Adrenal gland (tissue), 12 donors: ENCODE measurements around the gene KRTAP4-6. TPM values are rescaled to one million over a fixed set of nuclear protein-coding genes. Genes with fewer than 3 reads are reported as not detected.
"Not testable (repeated sequence)": the region's sequence is repeated elsewhere in the genome, so short reads cannot be mapped to it uniquely, and the experiment has no call there.

Experiments
- DNase-seq, 7 donors: peaks; one replicate each; pipeline ENCODE4 v3.0.0-alpha.2; 2019 to 2020
- H3K27ac ChIP-seq, 5 donors: fragments of 200-600 bp; sonication (generic) in 4 of 5; 1 replicate in 3 of 5; 2 replicates in 2 of 5; pipeline versions ENCODE4 v1.5.1 to v1.8.0; 2016 to 2020; ENCODE audit warnings: mild to moderate bottlenecking in 1 of 5
- H3K27me3 ChIP-seq: fragments of 200-600 bp; 2 replicates; pipeline ENCODE4 v1.8.0; 2021
- H3K36me3 ChIP-seq, 2 donors: fragments of 200-600 bp; replicated peaks in 1 of 2; 1 replicate in 1 of 2; 2 replicates in 1 of 2; pipeline versions ENCODE4 v1.5.1 to v1.8.0; 2018 to 2022
- H3K4me1 ChIP-seq, 2 donors: fragments of 200-600 bp; replicated peaks in 1 of 2; 1 replicate in 1 of 2; 2 replicates in 1 of 2; pipeline versions ENCODE4 v1.5.1 to v1.8.0; 2018 to 2021
- H3K4me3 ChIP-seq, 4 donors: fragments of 200-600 bp; sonication (generic) in 3 of 4; one replicate each; pipeline ENCODE4 v1.5.1; 2016 to 2018
- H3K9me3 ChIP-seq, 3 donors: fragments of 200-600 bp; sonication (generic) in 1 of 3; replicated peaks in 1 of 3; 1 replicate in 2 of 3; 2 replicates in 1 of 3; pipeline versions ENCODE4 v1.5.1 to v1.8.0; 2016 to 2021
- CTCF ChIP-seq, 6 experiments: fragments of 450-650 bp in 4 of 6; fragments of 200-600 bp in 2 of 6; sonication (generic) in 1 of 6; IDR thresholded peaks; 1 replicate in 5 of 6; 2 replicates in 1 of 6; pipeline versions ENCODE4 v1.5.1 to v1.8.0; 2016 to 2021; ENCODE audit warnings: antibody characterized with exemption in 6 of 6, mild to moderate bottlenecking in 2 of 6, moderate library complexity in 1 of 6
- POLR2A ChIP-seq, 2 donors: fragments of 450-650 bp; IDR thresholded peaks; one replicate each; pipeline ENCODE4 v1.6.1; 2017; ENCODE audit warnings: antibody characterized with exemption in 2 of 2, mild to moderate bottlenecking in 2 of 2, moderate library complexity in 1 of 2
- WGBS, 4 donors: extraction: QIAGEN DNeasy Blood & Tissue Kit in 2 of 4; methylation state at CpG; one replicate each; pipeline versions ENCODE4 v1.1.5 to v1.1.7; 2013 to 2017; 5-methylcytosine and 5-hydroxymethylcytosine counted together
- intact Hi-C, 2 donors: fragments of 100-400 bp; cut with DNase I; formaldehyde crosslinking; loops; one replicate each; pipeline versions ENCODE4 v1.14.1 to v1.15.0; 2022 to 2023
- polyA plus RNA-seq, 3 donors: library from polyadenylated mRNA; stranded (reverse); fragments of 200-250 nt in 2 of 3; fragments of 350-450 nt in 1 of 3; fragmentation: Illumina TruSeq in 1 of 3; extraction: RNeasy Lipid Tissue Mini Kit (QIAGEN cat#74804) in 1 of 3; gene quantifications; one replicate each; pipeline ENCODE4 v1.2.3, GENCODE V29; 2013 to 2014
- total RNA-seq, 9 donors: library from RNA; depleted of rRNA in 4 of 9; stranded (reverse); fragments of >200 nt in 4 of 9; fragments of 120-200 nt in 1 of 9; fragmentation: NEBNext Ultra II Directional in 1 of 9; extraction: Animal tissue kit (Norgen Biotek cat#: 25700) in 1 of 9; gene quantifications; one replicate each; pipeline versions ENCODE4 v1.1.0 to v1.2.4, GENCODE V29; 2013 to 2023
- donor health status: healthy with polysubstance abuse.
- donor health status: Bipolar disorder and iron deficiency.
- donor health status: DM: yes; HTN: yes; CAD: no.
- donor health status: DM: no; HTN: no; CAD: no.
- donor health status: DM: no; HTN: no; CAD: no.
- donor health status: DM: yes; HTN: yes; CAD: no.

KRTAP4-6 gene
- total and polyA plus RNA-seq, 12 donors: not detected

- 72 to 88% (median 73%) methylated on average over 2 of the region's 2 CpGs for WGBS, 4 donors
- Histone ChIP-seq H3K27ac (no peak overlapping the region), H3K36me3 (no peaks in the 10 kb centered on the region), H3K9me3 (no peaks in the 10 kb centered on the region), H3K4me3 (no peak overlapping the region), H3K27me3 (peaks cover 3% of the 10 kb centered on the region), H3K4me1 (no peaks in the 10 kb centered on the region)
- no peak for TF ChIP-seq POLR2A (IDR thresholded peaks at IDR 0.05)
- TF ChIP-seq CTCF (IDR thresholded peaks at IDR 0.05): no peak
- intact Hi-C loops: no loop called here
- no peak for DNase-seq
These were observed 18.6 kb downstream of the KRTAP4-6 start for GRCh38 chr17:41121742-41122141.

- WGBS, 4 donors: 47 to 52% (median 50%) methylated on average over 11 of the region's 11 CpGs
- H3K27ac ChIP-seq, H3K4me1 ChIP-seq, H3K4me3 ChIP-seq, intact Hi-C loops, H3K9me3 ChIP-seq, H3K27me3 ChIP-seq, H3K36me3 ChIP-seq, DNase-seq: not testable (repeated sequence)
These were observed 20.4 kb downstream of the KRTAP4-6 start for GRCh38 chr17:41119696-41120690.

GRCh38 chr17:41118721-41119120 is 21.6 kb downstream of the KRTAP4-6 start:
- H3K27me3 ChIP-seq: peaks cover 3% of the 10 kb centered on the region
- H3K4me1 ChIP-seq: no peaks in the 10 kb centered on the region
- no peak for DNase-seq
- no peak overlapping the region for H3K27ac ChIP-seq
- intact Hi-C loops: no loop called here
- 84 to 90% (median 85%) methylated on average over 4 of the region's 4 CpGs for WGBS, 4 donors
- no peaks in the 10 kb centered on the region for H3K9me3 ChIP-seq
- no peaks in the 10 kb centered on the region for H3K36me3 ChIP-seq
- TF ChIP-seq POLR2A (IDR thresholded peaks at IDR 0.05) (no peak), CTCF (IDR thresholded peaks at IDR 0.05) (no peak)
- no peak overlapping the region for H3K4me3 ChIP-seq

- H3K27ac ChIP-seq, H3K36me3 ChIP-seq, H3K4me3 ChIP-seq, DNase-seq, H3K4me1 ChIP-seq, intact Hi-C loops, H3K9me3 ChIP-seq, H3K27me3 ChIP-seq: not testable (repeated sequence)
- WGBS, 4 donors: 69 to 100% (median 81%) methylated on average over 1 to 10 of the region's 10 CpGs
These were observed 22.4 kb downstream of the KRTAP4-6 start, which contains the start of gene KRTAP4-11 for GRCh38 chr17:41117846-41118386. TSS of gene KRTAP4-11 (minus strand) at chr17:41118373. CDS start at chr17:41118315, 58 bp downstream.

GRCh38 chr17:41116297-41116696 is 24.0 kb downstream of the KRTAP4-6 start:
- intact Hi-C loops: no loop called here
- TF ChIP-seq POLR2A (IDR thresholded peaks at IDR 0.05): no peak
- TF ChIP-seq CTCF (IDR thresholded peaks at IDR 0.05): no peak
- WGBS, 4 donors: 51 to 69% (median 57%) methylated on average over 5 of the region's 5 CpGs
- peaks cover 3% of the 10 kb centered on the region for H3K27me3 ChIP-seq
- no peaks in the 10 kb centered on the region for H3K4me1 ChIP-seq
- H3K9me3 ChIP-seq: peaks cover 0 to 5% (median 0%) of the 10 kb centered on the region in 3 donors
- H3K4me3 ChIP-seq: no peak overlapping the region
- DNase-seq: no peak
- H3K36me3 ChIP-seq: no peaks in the 10 kb centered on the region
- H3K27ac ChIP-seq: no peak overlapping the region
